Embryonic facial prominence (tissue), 1 donor: Measurements from ENCODE around the gene TK1.
"Not testable (repeated sequence)": the region's sequence is repeated elsewhere in the genome, so short reads cannot be mapped to it uniquely, and the experiment has no call there.

Source experiments
- DNase-seq: peaks from one replicate; pipeline ENCODE4 v3.0.0-alpha.2; 2016; ENCODE audit errors: extremely low spot score

The TK1 gene, protein sequence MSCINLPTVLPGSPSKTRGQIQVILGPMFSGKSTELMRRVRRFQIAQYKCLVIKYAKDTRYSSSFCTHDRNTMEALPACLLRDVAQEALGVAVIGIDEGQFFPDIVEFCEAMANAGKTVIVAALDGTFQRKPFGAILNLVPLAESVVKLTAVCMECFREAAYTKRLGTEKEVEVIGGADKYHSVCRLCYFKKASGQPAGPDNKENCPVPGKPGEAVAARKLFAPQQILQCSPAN

DNA sequence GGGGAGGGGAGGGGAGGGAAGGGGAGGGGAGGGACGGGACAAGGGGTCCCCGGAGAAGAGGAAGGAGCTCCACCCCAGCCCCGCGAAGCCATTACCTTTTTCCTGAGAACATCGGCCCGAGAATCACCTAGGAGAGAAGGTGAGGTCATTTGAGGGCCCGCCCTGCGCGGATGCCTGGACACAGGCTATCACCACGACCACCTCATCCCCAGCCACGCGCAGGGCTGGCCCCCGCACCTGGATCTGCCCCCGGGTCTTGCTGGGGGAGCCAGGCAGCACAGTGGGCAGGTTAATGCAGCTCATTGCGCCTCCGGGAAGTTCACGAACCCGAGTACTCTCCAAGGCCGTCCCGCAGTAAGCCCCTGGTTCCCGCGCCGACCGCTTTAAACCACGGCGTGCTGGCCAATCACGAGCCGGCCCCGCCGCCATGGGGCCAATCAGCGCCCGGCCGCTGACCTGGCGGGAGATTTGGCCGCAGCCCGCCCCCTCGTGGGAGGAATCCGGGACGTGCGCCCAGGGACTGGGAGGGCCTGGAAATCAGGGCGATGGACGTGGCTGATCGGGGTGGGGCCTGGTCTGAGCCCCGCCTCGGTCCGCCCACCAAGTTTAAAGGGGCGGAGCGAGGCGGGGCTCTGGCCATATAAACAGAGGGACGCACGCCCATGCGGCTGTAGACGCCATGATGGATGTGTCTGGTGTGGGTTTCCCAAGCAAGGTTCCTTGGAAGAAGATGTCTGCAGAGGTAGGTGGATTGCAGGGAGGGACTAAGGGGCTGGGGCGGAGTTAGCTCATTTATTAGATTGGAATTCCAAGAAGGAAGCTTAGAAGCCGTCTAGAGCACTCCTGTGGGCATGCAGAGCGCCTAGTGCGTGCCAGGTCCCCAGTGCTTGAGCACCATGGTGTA is at the start of gene TK1, which contains the start of gene AFMID:
TK1 (minus strand) TSS at position 361 of the 904 bp plus-strand sequence; CDS start at position 303, 58 bp downstream.
AFMID (plus strand) TSS at position 671 of the 904 bp plus-strand sequence; CDS start at position 680, 9 bp downstream.
- peak; percentile 95 for DNase-seq

DNA sequence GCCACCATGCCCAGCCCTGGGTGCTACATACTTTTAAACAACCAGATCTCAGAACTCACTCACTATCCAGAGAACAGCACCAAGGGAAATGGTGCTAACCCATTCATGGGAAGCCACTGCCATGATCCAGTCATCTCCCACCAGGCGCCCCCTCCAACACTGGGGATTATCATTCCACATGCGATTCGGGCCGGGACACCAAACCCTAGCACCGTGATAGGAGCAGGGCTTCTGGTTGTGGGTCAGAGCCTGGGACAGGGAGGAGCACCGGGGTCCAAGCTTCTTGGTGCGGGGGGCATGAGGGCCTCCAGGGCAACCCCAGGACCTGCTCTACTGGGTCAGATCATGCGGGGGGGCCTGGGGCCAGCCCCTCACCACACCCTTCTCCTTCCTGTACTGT is 49.0 kb upstream of the TK1 start:
- no peak for DNase-seq

DNA sequence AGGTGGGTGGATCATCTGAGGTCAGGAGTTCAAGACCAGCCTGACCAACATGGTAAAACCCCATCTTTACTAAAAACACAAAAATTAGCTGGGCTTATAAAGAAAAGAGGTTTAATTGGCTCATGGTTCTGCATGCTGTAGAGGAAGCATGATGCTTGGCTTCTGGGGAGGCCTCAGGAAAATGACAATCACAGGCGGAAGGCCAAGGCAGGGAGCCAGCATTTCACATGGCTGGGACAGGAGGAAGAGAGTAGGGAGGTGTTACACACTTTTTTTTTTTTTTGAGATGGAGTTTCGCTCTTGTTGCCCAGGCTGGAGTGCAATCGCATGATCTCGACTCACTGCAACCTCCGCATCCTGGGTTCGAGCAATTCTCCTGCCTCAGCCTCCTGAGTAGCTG is 48.2 kb upstream of the TK1 start:
- not testable (repeated sequence) for DNase-seq

DNA sequence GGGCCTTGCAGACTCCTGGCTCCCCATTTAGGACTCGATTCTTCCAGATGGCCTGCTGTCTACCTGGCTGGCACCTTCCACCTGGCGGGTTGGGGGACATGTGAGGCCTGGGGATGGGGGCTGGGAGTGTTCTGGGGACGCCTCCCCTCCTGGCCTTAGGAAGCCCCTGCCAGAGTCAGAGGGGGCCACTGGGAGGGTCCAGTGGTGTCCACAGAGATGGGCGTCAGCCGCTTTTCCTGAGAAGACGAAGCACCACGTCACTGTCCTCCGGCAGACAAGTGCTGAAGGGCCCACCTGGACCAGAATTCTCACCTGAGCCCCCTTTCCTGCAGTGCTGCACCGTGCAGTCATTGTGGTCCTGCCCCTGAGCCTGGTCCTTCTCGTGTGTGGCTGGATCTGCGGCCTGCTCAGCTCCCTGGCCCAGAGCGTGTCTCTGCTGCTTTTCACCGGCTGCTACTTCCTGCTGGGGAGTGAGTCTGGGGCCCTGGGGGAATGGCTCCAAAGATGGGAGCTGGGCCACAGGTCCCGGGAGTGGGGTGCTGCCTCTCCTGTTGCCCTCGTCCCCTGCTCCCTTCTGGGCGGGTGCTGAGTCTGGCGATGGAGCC is 47.5 kb upstream of the TK1 start:
- no peak for DNase-seq

DNA sequence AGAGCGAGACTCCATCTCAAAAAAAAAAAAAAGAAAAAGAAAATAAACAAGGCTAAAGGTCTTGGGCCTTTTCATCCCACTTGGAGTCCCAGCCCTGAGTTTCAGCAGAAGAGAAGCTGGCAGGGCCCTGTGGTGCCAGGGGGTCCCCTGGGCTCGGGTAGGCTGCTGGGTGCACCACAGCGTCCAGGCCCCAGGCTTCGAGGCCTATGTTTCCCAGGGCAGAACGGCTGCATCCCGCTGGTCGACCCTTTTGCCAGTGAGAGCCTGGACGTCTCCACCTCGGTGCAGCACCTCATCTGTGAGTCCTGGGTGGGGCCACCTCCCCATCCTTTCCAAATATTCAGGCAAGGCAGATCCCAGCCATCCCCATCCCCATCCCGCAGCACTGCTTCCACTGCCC is 46.8 kb upstream of the TK1 start:
- DNase-seq: no peak

DNA sequence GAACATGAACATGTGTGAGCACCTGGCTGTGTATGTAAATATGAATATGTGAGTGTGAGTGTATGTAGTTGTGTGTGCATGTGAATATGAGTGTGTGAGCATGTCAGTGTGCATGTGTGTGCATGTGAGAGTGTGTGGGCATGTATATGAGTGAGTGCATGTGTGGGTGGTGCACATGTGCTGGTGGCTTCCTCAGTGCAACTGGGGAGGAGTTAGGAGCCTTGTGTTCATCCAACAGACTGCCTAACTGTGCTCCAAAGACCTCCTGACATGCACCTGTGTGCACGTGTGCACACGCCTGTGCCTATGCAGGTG is 46.0 kb upstream of the TK1 start:
- no peak for DNase-seq

DNA sequence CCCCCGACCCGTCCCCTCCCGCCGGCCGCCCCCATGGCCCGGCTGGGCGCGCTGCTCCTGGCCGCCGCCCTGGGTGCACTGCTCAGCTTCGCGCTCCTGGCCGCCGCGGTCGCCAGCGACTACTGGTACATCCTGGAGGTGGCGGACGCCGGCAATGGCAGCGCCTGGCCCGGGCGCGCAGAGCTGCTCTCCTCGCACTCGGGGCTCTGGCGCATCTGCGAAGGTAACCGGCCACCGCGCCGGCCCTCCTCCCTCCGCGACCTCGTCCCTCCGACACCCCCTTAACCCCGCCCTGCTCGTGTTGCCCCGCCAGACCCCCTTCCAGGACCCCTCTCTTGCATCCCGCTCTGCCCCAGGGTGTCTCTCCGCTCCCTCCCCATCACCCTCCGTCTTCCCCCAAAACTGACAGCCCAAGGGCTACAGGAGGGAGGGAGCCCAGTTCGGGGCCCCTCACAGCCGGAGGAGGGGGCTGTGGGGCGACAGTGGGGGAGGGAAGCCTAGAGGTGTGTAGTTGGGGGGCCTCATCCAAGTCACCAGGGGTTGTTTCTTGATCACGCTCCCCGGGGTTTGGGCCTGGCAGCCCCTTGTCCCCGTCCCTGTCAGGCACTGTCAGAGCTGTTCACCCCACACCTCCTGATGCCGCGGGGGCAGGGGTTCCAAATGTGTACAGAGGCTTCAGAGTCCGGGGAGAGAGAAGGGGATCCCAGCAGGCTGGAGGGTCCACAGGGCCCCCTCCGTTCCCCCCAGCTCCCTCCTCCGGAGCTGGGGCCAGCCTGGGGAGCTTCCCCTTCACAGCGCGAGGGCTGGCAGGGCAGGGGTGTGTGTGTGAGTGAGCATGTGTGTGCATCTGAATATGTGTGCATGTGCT is 45.4 kb upstream of the TK1 start:
- DNase-seq: no peak

DNA sequence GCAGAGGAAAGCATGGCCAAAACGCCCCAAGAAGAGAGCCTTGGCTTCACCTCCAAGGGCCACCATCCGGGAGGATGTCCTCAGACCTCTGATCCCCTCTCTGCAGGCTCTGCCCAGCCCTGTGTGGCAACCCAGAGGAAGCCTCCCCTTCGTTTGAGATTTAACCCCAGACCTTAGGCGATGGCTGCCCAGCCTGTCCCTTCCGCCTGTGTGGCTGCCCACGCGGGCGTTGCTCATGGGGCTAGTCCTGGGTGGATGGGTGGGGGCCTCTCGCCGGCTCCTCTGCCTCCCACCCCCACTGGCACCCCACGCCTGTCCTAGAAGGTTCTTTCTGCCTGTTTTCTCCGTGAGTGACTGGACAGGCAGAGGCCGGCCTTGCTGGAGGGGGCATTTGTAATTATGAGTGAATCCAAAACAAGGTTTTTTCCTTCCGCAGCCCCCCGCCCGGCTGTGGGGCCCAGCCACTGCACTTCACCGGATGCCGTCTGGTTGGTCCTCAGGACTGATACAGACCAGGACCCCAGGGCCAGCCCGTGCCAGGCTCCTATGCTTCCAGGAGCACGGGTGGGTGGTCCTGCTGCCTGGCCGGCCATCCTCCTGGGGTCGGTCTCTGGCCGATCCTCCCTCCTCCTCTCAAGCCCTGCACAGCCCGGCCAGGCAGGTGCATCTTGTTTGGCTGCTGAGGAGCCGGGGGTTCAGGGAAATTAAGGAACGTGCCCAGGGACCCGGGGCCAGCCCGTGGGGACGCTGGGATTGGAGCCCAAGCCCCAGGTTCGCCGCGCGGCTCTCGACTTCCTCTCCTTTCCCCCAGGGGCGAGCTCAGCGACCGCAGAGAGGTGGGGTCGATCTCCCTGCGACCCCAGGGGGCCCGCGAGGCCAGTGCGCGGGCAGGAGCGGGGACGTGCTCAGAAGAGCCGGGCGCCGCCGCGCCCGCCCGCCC is 44.4 kb upstream of the TK1 start, which contains the start of gene TMEM235:
TMEM235 (plus strand) TSS at position 636 of the 940 bp plus-strand sequence. CDS start 393 bp downstream, outside the sequence.
- no peak for DNase-seq

DNA sequence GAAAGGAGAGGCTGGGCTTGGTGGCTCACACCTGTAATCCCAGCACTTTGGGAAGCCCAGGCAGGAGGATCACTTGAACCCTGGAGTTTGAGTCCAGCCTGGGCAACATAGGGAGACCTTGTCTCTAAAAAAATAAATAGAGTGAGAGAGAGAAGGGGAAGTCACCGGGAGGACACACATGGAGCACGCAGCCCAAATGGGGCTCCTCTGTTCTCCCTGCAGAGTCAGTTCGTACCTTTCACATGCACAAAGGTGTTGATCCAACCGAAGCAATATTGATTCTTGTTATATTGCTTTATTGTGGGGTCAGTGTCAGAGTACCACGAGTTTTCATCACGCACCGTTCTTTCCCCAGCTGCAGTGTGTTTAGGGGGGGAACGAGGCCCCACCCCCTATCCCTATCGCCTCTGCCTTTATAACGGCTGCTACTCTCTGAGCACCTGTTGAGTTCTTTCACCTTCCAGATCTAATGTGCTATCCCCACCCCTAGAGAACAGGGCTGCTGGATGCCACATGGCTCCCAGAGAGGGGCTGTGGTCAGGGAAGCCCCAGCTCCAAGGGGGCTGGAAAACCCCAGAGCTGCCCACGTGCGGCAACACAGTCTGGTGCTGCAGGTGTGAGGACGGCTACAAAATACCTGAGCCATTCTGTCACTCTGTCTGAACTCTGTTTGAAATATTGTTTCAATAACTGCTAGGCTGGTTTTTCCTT is 43.6 kb upstream of the TK1 start:
- no peak for DNase-seq

DNA sequence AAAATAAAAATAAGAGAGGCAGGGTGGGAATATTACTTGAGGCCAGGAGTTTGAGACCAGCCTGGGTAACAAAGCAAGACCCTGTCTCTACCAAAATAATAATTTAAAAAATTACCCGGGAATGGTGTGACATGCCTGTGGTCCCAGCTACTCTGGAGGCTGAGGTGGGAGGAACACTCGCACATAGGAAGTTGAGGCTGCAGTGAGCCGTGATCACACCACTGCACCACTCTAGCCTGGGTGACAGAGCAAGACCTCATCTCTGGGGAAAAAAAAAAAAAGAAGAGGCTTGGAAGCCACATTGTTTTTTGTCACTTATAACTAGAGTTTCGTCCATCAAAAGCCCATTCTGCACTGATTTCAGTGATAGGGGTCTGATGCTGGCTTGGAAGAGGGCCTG is 41.3 kb upstream of the TK1 start:
- no peak for DNase-seq

DNA sequence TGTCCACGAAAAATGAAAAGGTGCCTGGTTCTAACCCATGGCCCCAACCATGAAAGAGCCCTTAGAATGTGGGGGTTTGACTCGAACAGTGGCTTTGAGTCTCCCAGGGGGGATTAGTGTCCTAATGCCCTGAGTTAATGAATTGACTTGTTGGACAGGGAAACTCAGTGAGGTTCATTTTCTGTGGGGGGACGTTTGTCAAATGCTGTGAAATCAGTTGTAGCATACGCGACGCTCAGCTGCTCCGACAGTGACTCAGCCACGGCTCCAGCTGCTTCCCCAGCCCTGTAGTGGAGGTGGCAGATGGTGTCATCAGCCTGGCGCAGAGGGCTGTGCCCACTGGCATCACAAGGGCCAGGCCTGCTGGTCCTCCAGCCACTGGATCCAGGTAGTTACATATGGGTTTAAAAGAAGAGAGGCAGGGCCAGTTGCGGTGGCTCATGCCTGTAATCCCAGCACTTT is 40.6 kb upstream of the TK1 start:
- DNase-seq: no peak

DNA sequence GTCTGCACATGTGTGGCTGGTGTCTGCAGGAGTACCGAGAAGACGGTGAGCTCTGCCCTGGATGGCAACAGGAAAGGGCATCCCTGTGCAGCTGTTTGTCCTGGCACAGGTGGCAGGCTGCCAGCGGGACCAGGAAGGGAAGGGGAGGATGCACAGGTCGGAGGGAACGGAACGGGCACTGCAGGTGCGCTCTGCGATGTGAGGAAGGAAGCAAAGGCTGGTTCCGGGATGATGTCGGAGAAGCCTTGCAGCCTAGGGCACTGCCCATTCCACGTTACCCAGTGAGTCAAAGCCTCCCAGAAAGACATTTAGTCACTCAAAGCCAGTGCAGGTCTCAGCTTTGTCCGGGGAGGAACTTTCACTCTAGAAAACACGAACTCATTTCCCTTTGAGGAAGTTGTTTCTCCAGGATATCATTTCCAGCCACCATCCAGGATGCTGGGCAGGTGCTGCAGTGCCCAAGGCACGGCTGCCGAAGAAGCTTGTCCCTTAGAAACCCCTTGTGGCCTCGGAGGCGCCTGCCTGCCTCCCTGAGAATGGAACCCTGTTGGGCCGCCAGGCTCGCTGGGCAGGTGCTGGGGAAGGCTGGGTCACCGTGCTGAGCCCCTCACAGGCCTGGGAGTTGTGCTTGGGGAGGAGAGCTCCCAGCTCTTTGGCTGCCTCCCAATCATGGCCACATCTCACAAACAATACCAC is 40.1 kb upstream of the TK1 start:
- no peak for DNase-seq

DNA sequence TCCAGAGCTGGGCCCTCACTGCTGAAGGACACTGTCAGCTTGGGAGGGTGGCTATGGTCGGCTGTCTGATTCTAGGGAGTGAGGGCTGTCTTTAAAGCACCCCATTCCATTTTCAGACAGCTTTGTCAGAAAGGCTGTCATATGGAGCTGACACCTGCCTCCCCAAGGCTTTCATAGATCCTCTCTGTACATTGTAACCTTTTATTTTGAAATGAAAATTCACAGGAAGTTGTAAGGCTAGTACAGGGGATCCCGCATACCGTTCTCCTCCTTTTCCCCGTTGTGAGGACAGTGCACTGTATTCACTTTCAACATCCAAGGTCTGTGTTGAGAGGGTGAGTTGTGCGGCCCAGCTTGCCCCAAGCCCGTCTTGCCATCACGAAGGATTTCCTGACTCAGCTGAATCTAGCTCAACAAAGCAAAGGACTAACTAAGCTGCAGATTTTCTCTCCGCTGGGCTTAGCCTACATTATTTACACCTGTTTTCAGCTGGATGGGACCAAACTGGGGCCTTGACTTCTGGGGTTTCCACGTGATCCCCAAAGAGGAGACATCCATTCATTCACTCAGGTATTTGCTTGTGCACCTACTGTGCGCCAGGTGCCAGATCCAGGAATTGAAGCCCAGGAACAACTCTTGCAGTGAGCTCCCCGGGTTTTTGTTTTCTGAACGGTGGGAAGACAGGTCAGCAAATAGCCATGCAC is 39.4 kb upstream of the TK1 start:
- no peak for DNase-seq

DNA sequence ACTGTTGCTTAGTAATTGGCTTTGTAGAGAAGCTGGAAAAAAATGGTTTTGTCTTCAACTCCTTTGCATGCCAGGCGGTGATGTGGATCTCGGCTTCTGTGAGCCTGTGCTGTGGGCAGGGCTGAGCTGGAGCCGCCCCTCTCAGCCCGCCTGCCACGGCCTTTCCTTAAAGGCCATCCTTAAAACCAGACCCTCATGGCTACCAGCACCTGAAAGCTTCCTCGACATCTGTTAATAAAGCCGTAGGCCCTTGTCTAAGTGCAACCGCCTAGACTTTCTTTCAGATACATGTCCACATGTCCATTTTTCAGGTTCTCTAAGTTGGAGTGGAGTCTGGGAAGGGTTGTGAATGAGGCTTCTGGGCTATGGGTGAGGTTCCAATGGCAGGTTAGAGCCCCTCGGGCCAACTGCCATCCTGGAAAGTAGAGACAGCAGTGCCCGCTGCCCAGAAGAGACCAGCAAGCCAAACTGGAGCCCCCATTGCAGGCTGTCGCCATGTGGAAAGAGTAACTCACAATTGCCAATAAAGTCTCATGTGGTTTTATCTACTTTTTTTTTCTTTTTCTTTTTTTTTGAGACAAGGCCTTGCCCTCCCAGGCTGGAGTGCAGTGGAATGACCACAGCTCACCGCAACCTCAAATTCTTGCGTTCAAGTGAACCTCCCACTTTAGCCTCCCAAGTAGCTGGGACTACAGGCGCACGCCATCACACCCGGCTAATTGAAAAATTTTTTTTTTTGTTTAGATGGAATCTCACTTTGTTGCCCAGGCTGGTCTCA is 38.4 kb upstream of the TK1 start:
- DNase-seq: no peak

DNA sequence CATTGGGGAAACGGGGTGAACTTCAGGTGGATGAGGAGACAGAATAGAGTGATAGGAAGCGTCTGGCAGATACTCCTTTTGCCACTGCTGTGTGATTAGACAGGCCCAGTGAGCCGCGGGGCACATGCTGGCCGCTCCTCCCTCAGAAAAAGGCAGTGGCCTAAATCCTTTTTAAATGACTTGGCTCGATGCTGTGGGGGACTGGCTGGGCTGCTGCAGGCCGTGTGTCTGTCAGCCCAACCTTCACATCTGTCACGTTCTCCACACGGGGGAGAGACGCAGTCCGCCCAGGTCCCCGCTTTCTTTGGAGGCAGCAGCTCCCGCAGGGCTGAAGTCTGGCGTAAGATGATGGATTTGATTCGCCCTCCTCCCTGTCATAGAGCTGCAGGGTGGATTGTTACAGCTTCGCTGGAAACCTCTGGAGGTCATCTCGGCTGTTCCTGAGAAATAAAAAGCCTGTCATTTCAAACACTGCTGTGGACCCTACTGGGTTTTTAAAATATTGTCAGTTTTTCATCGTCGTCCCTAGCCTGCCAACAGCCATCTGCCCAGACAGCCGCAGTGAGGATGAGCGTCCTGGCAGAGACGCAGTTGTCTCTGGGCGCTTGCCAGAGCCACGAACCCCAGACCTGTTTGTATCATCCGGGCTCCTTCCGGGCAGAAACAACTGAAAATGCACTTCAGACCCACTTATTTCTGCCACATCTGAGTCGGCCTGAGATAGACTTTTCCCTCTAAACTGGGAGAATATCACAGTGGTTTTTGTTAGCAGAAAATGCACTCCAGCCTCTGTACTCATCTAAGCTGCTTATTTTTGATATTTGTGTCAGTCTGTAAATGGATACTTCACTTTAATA is 37.6 kb upstream of the TK1 start:
- DNase-seq: no peak

DNA sequence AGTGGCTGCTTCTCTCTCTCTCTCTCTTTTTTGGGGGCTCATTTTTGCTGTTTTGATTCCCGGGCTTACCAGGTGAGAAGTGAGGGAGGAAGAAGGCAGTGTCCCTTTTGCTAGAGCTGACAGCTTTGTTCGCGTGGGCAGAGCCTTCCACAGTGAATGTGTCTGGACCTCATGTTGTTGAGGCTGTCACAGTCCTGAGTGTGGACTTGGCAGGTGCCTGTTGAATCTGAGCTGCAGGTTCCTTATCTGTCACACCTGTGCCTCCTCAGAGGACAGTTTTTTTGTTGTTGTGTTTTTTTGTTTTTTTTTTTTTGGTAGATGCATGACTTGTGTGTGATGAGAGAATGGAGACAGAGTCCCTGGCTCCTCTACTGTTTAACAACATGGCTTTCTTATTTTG is 36.9 kb upstream of the TK1 start:
- no peak for DNase-seq

DNA sequence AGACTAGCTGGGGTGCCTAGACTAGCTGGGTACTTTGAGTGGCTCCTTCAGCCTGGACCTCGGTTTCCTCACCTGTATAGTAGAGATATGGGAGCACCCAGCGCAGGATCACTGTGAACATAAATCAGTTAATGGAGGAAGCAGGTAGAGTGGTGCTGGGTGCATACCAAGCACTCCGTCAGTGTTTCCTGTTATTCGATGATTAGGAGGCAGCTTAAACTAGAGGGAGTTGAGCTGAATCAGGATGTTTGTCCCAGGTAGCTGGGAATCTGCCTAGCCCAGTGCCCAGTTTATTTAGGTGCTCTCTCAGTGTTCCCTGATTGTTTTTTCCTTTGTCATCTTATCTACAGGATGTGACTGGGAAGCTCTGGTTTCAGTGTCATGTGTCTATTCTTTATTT is 36.2 kb upstream of the TK1 start:
- DNase-seq: no peak
